Neural cell (in vitro differentiated cells): Measurements from ENCODE around the gene DHCR24. TPM values are rescaled to one million over a fixed set of nuclear protein-coding genes. Genes with fewer than 3 reads are reported as not detected.
"Not testable (repeated sequence)": the region's sequence is repeated elsewhere in the genome, so short reads cannot be mapped to it uniquely, and the experiment has no call there.

ENCODE experiments used
- H2AFZ ChIP-seq: fragments of 200-600, 300-800 bp; sonication (generic), shearing (Covaris generic); 2 replicates; pipeline ENCODE4 v1.6.0; 2014; ENCODE audit warnings: low read depth, mild to moderate bottlenecking, antibody characterized with exemption, low read length, moderate library complexity
- H3F3A ChIP-seq: fragments of 200-600 bp; shearing (Covaris generic); 2 replicates; pipeline ENCODE4 v1.6.1; 2016; ENCODE audit warnings: mild to moderate bottlenecking, moderate library complexity, mixed read lengths, antibody characterized with exemption, low read length; ENCODE audit not compliant: insufficient read depth, poor library complexity, severe bottlenecking
- H3K27ac ChIP-seq: fragments of 200-600, 300-800 bp; sonication (generic), shearing (Covaris generic); 2 replicates; pipeline ENCODE4 v1.5.1; 2014; ENCODE audit warnings: mild to moderate bottlenecking, low read length, moderate library complexity
- H3K27me3 ChIP-seq: fragments of 300-800, 200-600 bp; sonication (generic), shearing (Covaris generic); 2 replicates; pipeline ENCODE4 v1.6.0; 2014; ENCODE audit warnings: mild to moderate bottlenecking, low read depth, low read length, moderate library complexity; ENCODE audit not compliant: insufficient read depth
- H3K36me3 ChIP-seq: fragments of 300-800, 200-600 bp; sonication (generic), shearing (Covaris generic); 2 replicates; pipeline ENCODE4 v1.5.1; 2014; ENCODE audit warnings: mild to moderate bottlenecking, antibody characterized with exemption, low read length, moderate library complexity; ENCODE audit not compliant: insufficient read depth
- H3K4me2 ChIP-seq: fragments of 300-800, 200-600 bp; sonication (generic), shearing (Covaris generic); 2 replicates; pipeline ENCODE4 v1.6.0; 2014; ENCODE audit warnings: mild to moderate bottlenecking, low read length
- H3K4me3 ChIP-seq: fragments of 300-800, 200-600 bp; sonication (generic), shearing (Covaris generic); 2 replicates; pipeline ENCODE4 v1.5.1; 2014; ENCODE audit warnings: mild to moderate bottlenecking, low read length, moderate library complexity
- H3K79me2 ChIP-seq: fragments of 200-600 bp; shearing (Covaris generic); replicated peaks from 2 replicates; pipeline ENCODE4 v1.6.0; 2014; ENCODE audit warnings: mild to moderate bottlenecking, low read length, moderate library complexity; ENCODE audit not compliant: insufficient read depth
- H3K9ac ChIP-seq: fragments of 300-800, 200-600 bp; sonication (generic), shearing (Covaris generic); 2 replicates; pipeline ENCODE4 v1.6.1; 2016; ENCODE audit warnings: mild to moderate bottlenecking, low read length, mixed read lengths
- H3K9me2 ChIP-seq: fragments of 200-600 bp; shearing (Covaris generic); 2 replicates; pipeline ENCODE4 v1.6.1; 2016; ENCODE audit warnings: mild to moderate bottlenecking, low read length, mixed read lengths; ENCODE audit not compliant: insufficient read depth
- H3K9me3 ChIP-seq: fragments of 200-600, 300-800 bp; sonication (generic), shearing (Covaris generic); 2 replicates; pipeline ENCODE4 v1.6.1; 2016; ENCODE audit warnings: mild to moderate bottlenecking, mixed run types, low read length, moderate library complexity, mixed read lengths
- H4K20me1 ChIP-seq: fragments of 200-600 bp; shearing (Covaris generic); 2 replicates; pipeline ENCODE4 v1.6.1; 2016; ENCODE audit warnings: mild to moderate bottlenecking, mixed run types; ENCODE audit not compliant: insufficient read depth
- EP300 ChIP-seq: fragments of 450-650 bp; conservative IDR thresholded peaks from 2 replicates; pipeline ENCODE4 v1.6.1; 2014; ENCODE audit warnings: antibody characterized with exemption, mild to moderate bottlenecking, moderate library complexity; ENCODE audit not compliant: poor library complexity, severe bottlenecking
- EZH2 ChIP-seq: fragments of 200-600, 300-800 bp; shearing (Covaris generic), sonication (generic); IDR thresholded peaks from 2 replicates; pipeline ENCODE4 v1.6.1; 2014; ENCODE audit warnings: antibody characterized with exemption, low read length, borderline replicate concordance, mild to moderate bottlenecking; ENCODE audit not compliant: insufficient read depth, poor library complexity, severe bottlenecking
- MXI1 ChIP-seq: fragments of 450-650 bp; conservative IDR thresholded peaks from 2 replicates; pipeline ENCODE4 v1.6.1; 2014; ENCODE audit warnings: antibody characterized with exemption, mild to moderate bottlenecking; ENCODE audit not compliant: poor library complexity, severe bottlenecking
- POLR2AphosphoS5 ChIP-seq: IDR thresholded peaks from 2 replicates; pipeline ENCODE4 v1.6.1; 2012
- RAD21 ChIP-seq: fragments of 450-650 bp; conservative IDR thresholded peaks from 2 replicates; pipeline ENCODE4 v1.6.1; 2014; ENCODE audit warnings: antibody characterized with exemption, mild to moderate bottlenecking, moderate library complexity
- SMC3 ChIP-seq: fragments of 450-650 bp; conservative IDR thresholded peaks from 2 replicates; pipeline ENCODE4 v1.6.1; 2014; ENCODE audit warnings: antibody characterized with exemption, mild to moderate bottlenecking, moderate library complexity; ENCODE audit not compliant: poor library complexity
- TAF1 ChIP-seq: IDR thresholded peaks from 2 replicates; pipeline ENCODE4 v1.6.1; 2012; ENCODE audit warnings: low read depth
- polyA plus RNA-seq: library from polyadenylated mRNA; depleted of rRNA; stranded (reverse); fragments of >200 nt; gene quantifications from 2 replicates; pipeline ENCODE4 v1.2.3, GENCODE V29; 2014
- TF ChIP-seq, protein P1 (sequence below): fragments of 450-650 bp; IDR thresholded peaks from 2 replicates; pipeline ENCODE4 v1.5.1; 2014; ENCODE audit warnings: antibody characterized with exemption, mild to moderate bottlenecking, moderate library complexity; ENCODE audit not compliant: poor library complexity, severe bottlenecking
- TF ChIP-seq, protein P2 (sequence below): IDR thresholded peaks from 2 replicates; pipeline ENCODE4 v1.6.1; 2012; ENCODE audit warnings: borderline replicate concordance

Gene DHCR24
- polyA plus RNA-seq, 1 donor from 2014 or later = 91.3 TPM

- peak overlapping the region; percentile 94 for H3K4me3 ChIP-seq
- no peak overlapping the region for H3K9ac ChIP-seq
- peaks cover 10% of the 10 kb centered on the region for H3K36me3 ChIP-seq
- TF ChIP-seq, protein P1, sequence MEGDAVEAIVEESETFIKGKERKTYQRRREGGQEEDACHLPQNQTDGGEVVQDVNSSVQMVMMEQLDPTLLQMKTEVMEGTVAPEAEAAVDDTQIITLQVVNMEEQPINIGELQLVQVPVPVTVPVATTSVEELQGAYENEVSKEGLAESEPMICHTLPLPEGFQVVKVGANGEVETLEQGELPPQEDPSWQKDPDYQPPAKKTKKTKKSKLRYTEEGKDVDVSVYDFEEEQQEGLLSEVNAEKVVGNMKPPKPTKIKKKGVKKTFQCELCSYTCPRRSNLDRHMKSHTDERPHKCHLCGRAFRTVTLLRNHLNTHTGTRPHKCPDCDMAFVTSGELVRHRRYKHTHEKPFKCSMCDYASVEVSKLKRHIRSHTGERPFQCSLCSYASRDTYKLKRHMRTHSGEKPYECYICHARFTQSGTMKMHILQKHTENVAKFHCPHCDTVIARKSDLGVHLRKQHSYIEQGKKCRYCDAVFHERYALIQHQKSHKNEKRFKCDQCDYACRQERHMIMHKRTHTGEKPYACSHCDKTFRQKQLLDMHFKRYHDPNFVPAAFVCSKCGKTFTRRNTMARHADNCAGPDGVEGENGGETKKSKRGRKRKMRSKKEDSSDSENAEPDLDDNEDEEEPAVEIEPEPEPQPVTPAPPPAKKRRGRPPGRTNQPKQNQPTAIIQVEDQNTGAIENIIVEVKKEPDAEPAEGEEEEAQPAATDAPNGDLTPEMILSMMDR = no peak
- TF ChIP-seq, protein P2, sequence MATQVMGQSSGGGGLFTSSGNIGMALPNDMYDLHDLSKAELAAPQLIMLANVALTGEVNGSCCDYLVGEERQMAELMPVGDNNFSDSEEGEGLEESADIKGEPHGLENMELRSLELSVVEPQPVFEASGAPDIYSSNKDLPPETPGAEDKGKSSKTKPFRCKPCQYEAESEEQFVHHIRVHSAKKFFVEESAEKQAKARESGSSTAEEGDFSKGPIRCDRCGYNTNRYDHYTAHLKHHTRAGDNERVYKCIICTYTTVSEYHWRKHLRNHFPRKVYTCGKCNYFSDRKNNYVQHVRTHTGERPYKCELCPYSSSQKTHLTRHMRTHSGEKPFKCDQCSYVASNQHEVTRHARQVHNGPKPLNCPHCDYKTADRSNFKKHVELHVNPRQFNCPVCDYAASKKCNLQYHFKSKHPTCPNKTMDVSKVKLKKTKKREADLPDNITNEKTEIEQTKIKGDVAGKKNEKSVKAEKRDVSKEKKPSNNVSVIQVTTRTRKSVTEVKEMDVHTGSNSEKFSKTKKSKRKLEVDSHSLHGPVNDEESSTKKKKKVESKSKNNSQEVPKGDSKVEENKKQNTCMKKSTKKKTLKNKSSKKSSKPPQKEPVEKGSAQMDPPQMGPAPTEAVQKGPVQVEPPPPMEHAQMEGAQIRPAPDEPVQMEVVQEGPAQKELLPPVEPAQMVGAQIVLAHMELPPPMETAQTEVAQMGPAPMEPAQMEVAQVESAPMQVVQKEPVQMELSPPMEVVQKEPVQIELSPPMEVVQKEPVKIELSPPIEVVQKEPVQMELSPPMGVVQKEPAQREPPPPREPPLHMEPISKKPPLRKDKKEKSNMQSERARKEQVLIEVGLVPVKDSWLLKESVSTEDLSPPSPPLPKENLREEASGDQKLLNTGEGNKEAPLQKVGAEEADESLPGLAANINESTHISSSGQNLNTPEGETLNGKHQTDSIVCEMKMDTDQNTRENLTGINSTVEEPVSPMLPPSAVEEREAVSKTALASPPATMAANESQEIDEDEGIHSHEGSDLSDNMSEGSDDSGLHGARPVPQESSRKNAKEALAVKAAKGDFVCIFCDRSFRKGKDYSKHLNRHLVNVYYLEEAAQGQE = no peak
- TF ChIP-seq RAD21 (no peak), TAF1 (no peak), EZH2 (no peak), POLR2AphosphoS5 (no peak), EP300 (no peak)
- H2AFZ ChIP-seq = no peak overlapping the region
- no peaks in the 10 kb centered on the region for H4K20me1 ChIP-seq
- no peaks in the 10 kb centered on the region for H3K27me3 ChIP-seq
- no peaks in the 10 kb centered on the region for H3K9me3 ChIP-seq
- H3K4me2 ChIP-seq = no peak overlapping the region
- H3K9me2 ChIP-seq = no peaks in the 10 kb centered on the region
- peaks cover 79% of the 10 kb centered on the region for H3K79me2 ChIP-seq
- H3F3A ChIP-seq = no peaks in the 10 kb centered on the region
- no peak overlapping the region for H3K27ac ChIP-seq
These were observed 3.5 kb downstream of the DHCR24 start for GRCh38 chr1:54883349-54884102.

GRCh38 chr1:54882519-54882918 is 4.5 kb downstream of the DHCR24 start:
- H3K9me3 ChIP-seq = no peaks in the 10 kb centered on the region
- H3F3A ChIP-seq = no peaks in the 10 kb centered on the region
- H4K20me1 ChIP-seq = no peaks in the 10 kb centered on the region
- TF ChIP-seq SMC3 (no peak), RAD21 (no peak), TAF1 (no peak), EZH2 (no peak), POLR2AphosphoS5 (no peak), MXI1 (no peak), EP300 (no peak)
- TF ChIP-seq, protein P2 = no peak
- TF ChIP-seq, protein P1 = no peak
- no peaks in the 10 kb centered on the region for H3K27me3 ChIP-seq
- no peak overlapping the region for H3K4me2 ChIP-seq
- H3K4me3 ChIP-seq = peak overlapping the region; percentile 21
- no peak overlapping the region for H2AFZ ChIP-seq
- no peak overlapping the region for H3K9ac ChIP-seq
- no peak overlapping the region for H3K27ac ChIP-seq
- H3K36me3 ChIP-seq = peaks cover 10% of the 10 kb centered on the region
- no peaks in the 10 kb centered on the region for H3K9me2 ChIP-seq
- peaks cover 85% of the 10 kb centered on the region for H3K79me2 ChIP-seq

- not testable (repeated sequence) for H4K20me1 ChIP-seq, H3K9ac ChIP-seq
These were observed 5.4 kb downstream of the DHCR24 start for GRCh38 chr1:54881604-54882003.

More at GRCh38 chr1:54881604-54882003, 5.4 kb downstream of the DHCR24 start:
- not testable (repeated sequence) for H3K27ac ChIP-seq, H2AFZ ChIP-seq, H3F3A ChIP-seq, H3K4me2 ChIP-seq, H3K9me3 ChIP-seq, H3K4me3 ChIP-seq, H3K9me2 ChIP-seq, H3K27me3 ChIP-seq
- H3K36me3 ChIP-seq = peaks cover 10% of the 10 kb centered on the region
- peaks cover 95% of the 10 kb centered on the region for H3K79me2 ChIP-seq
